ENCODE results near the gene KRT83. TPM values are rescaled to one million over a fixed set of nuclear protein-coding genes. Genes with fewer than 3 reads are reported as not detected.
A peak's percentile ranks its signal among the peaks of the same experiment; 100 is the strongest.
"Not testable (repeated sequence)": the region's sequence is repeated elsewhere in the genome, so short reads cannot be mapped to it uniquely, and the experiment has no call there.

Gene KRT83
- total RNA-seq, 5 donors from 2014 or later (not counting 1 experiment from before 2014, with no cell fraction given) = not detected

DNA sequence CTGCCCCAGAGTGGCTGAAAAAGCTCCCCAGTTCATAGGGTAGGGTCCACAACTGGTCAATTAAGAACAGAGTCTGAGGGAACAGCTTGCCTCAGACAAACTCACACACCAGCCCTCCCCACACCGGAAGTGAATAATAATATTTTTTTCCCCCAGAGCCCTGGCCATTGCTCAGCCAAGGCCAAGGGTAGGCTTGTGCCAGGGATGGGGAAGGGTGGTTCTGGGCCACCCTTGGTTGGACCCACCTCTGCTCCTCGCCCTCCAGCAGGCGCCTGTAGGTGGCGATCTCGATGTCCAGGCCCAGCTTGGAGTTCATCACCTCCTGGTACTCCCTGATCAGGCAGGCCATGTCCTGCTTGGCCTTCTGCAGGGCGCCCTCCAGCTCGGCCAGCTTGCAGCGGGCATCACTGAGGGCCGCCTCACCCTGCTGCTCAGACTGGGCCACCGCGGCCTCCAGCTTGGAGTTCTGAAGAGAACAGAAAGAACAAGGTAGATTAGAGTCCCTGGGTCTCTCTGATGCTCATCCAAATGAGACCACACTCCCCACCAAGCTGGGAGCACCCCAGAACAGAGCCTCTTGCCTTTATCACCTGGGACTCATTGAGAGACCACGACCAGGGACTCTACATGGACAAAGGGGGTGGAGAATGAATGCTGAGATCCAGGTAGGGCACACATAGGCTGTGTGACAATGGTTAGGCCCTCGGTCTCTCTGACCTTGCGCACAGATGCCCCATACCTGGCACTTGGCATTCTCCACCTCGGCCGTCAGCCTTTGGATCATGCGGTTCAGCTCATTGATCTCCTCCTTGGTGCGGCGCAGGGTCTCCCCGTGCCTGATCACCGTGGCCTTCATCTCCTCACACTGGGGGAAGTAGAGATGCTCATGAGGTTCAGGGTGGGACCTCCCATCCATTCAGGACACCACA lies 34.1 kb downstream of the KRT83 start:
- peaks cover 0 to 13% (median 7%) of the 10 kb centered on the region in 3 donors for H3K4me1 Mint-ChIP-seq
- H3K27me3 ChIP-seq (replicated peaks in 1 of 2; ENCODE audit: control insufficient read depth in 2 of 2, extremely low read depth in 1 of 2, insufficient read depth in 2 of 2, low read length in 1 of 2) = peaks cover 0 to 17% of the 10 kb centered on the region in 2 experiments
- peaks cover 3 to 11% of the 10 kb centered on the region in 2 donors for H3K27me3 Mint-ChIP-seq
- H3K27ac ChIP-seq (ENCODE audit: low read length); H3K36me3 ChIP-seq (ENCODE audit: control insufficient read depth in 2 of 2, extremely low read depth in 1 of 2, insufficient read depth in 1 of 2, low read length in 1 of 2); H3K9me3 ChIP-seq; H3K4me1 ChIP-seq (ENCODE audit: control insufficient read depth in 1 of 2, extremely low read depth in 1 of 2, insufficient read depth in 2 of 2, low read length in 2 of 2); H3K27ac Mint-ChIP-seq; ATAC-seq (replicated peaks in 1 of 4); POLR2A ChIA-PET; H3K36me3 Mint-ChIP-seq; H3K4me3 Mint-ChIP-seq; H3K9me3 Mint-ChIP-seq; H3K4me3 ChIP-seq (ENCODE audit: control insufficient read depth in 1 of 2, extremely low read depth in 1 of 2, low read length in 1 of 2): not testable (repeated sequence)
- WGBS (ENCODE audit: insufficient coverage) = 96% methylated on average over 3 of the region's 21 CpGs
- DNase-seq = peak in 1 of 35 experiments; percentile 14
- CTCF ChIA-PET = interaction anchor here in 1 of 2 donors (0.5 to 1.0 kb wide), 2 partner anchors 9 to 40 kb away, joined by 4 to 5 read pairs; no protein-coding TSS in a partner anchor

DNA sequence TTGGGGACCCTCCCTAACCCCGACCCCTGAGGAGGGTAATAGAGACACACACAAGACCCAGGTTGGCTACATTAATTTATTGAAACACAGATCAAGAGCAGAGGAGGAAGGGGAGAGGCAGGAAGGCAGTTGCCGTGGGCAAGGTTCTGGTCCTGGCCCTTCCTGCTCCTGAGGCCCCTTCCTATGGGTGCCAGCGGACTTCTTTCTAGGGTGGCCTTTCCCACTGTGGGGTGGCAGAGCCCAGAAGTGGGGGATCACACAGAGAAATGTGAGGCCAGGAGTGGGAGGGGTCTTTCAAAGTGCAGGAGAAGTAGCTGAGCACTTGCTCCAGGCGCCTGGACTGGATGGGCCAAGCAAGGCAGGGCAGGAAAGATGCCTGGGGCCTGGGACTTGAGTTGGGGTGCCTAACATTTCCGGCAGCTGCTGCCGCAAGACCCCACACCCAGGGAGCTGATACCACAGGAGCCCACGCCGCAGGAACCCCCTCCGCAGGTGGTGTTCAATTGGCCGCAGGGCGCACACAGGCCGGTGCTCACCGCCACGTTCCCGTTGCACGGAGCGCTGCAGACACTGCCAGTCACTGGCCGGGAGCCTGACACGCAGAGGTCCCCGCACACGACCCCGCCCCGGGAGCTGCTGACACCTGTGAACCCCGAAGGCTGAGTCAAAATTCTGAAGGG lies 35.2 kb downstream of the KRT83 start:
- H3K4me3 Mint-ChIP-seq = no peak overlapping the region
- DNase-seq = peak in 1 of 35 experiments; percentile 21
- CTCF ChIA-PET = interaction anchor here in 1 of 2 donors (1.0 kb wide), 1 partner anchor 8 kb away, joined by 4 read pairs; no protein-coding TSS in a partner anchor

DNA sequence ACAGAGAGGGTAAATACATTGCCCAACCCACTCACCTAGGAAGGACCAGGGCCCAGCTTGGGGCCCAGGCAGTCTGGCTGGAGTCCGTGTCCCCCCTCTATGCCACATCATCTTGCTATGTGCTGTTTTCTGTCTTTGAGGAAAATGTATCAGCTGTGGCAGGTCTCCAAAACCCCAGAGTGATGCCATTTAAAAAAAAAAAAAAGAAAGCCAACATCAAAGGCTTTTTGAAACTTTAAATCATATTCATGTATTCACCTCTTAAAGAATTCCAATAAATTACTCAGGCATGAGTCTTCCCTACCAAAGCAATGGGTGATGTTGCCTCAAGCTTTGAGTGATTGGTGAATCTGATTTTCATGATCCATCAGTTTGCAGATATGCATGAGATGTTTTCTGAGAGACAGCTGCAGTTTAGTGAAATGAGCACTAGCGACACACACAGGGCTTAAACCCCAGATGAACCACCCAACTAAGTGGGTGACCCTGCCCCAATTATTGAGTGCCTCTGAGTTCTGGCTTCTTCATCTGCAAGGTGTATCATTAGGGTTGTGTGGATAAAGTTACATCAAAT lies 35.9 kb downstream of the KRT83 start:
- Histone ChIP-seq H3K27me3 (replicated peaks in 1 of 2; ENCODE audit: control insufficient read depth in 2 of 2, extremely low read depth in 1 of 2, insufficient read depth in 2 of 2, low read length in 1 of 2) (peaks cover 0 to 15% of the 10 kb centered on the region in 2 experiments), H3K9me3 (no peaks in the 10 kb centered on the region), H3K27ac (ENCODE audit: low read length) (no peak overlapping the region), H3K36me3 (ENCODE audit: control insufficient read depth in 2 of 2, extremely low read depth in 1 of 2, insufficient read depth in 1 of 2, low read length in 1 of 2) (no peaks in the 10 kb centered on the region), H3K4me3 (ENCODE audit: control insufficient read depth in 1 of 2, extremely low read depth in 1 of 2, low read length in 1 of 2) (no peak overlapping the region), H3K4me1 (ENCODE audit: control insufficient read depth in 1 of 2, extremely low read depth in 1 of 2, insufficient read depth in 2 of 2, low read length in 2 of 2) (peaks cover 0 to 2% of the 10 kb centered on the region in 2 experiments)
- H3K27ac Mint-ChIP-seq = no peak overlapping the region
- WGBS (ENCODE audit: insufficient coverage) = no CpG with 5 or more reads among the region's 2 CpGs
- H3K27me3 Mint-ChIP-seq = peaks cover 0 to 8% of the 10 kb centered on the region in 2 donors
- peaks cover 0 to 13% (median 7%) of the 10 kb centered on the region in 3 donors for H3K4me1 Mint-ChIP-seq
- no peaks in the 10 kb centered on the region for H3K36me3 Mint-ChIP-seq
- H3K4me3 Mint-ChIP-seq = no peak overlapping the region
- no peak for ATAC-seq (replicated peaks in 1 of 4)
- no peaks in the 10 kb centered on the region for H3K9me3 Mint-ChIP-seq
- ChIA-PET POLR2A (no interaction called here), CTCF (no interaction called here)
- DNase-seq = no peak

More for the DNA sequence above, 35.2 kb downstream of the KRT83 start:
- peaks cover 0 to 8% of the 10 kb centered on the region in 2 donors for H3K27me3 Mint-ChIP-seq
- 94% methylated on average over 23 of the region's 24 CpGs for WGBS (ENCODE audit: insufficient coverage)
- no peaks in the 10 kb centered on the region for H3K9me3 ChIP-seq
- H3K27me3 ChIP-seq (replicated peaks in 1 of 2; ENCODE audit: control insufficient read depth in 2 of 2, extremely low read depth in 1 of 2, insufficient read depth in 2 of 2, low read length in 1 of 2) = peaks cover 0 to 13% of the 10 kb centered on the region in 2 experiments
- H3K9me3 Mint-ChIP-seq = no peaks in the 10 kb centered on the region
- H3K36me3 ChIP-seq (ENCODE audit: control insufficient read depth in 2 of 2, extremely low read depth in 1 of 2, insufficient read depth in 1 of 2, low read length in 1 of 2) = no peaks in the 10 kb centered on the region
- H3K27ac Mint-ChIP-seq = no peak overlapping the region
- no peak overlapping the region for H3K4me3 ChIP-seq (ENCODE audit: control insufficient read depth in 1 of 2, extremely low read depth in 1 of 2, low read length in 1 of 2)
- no peaks in the 10 kb centered on the region for H3K36me3 Mint-ChIP-seq
- no peak for ATAC-seq (replicated peaks in 1 of 4)
- H3K4me1 Mint-ChIP-seq = peaks cover 0 to 13% (median 7%) of the 10 kb centered on the region in 3 donors
- POLR2A ChIA-PET = no interaction called here
- H3K4me1 ChIP-seq (ENCODE audit: control insufficient read depth in 1 of 2, extremely low read depth in 1 of 2, insufficient read depth in 2 of 2, low read length in 2 of 2) = peaks cover 0 to 2% of the 10 kb centered on the region in 2 experiments
- no peak overlapping the region for H3K27ac ChIP-seq (ENCODE audit: low read length)

DNA sequence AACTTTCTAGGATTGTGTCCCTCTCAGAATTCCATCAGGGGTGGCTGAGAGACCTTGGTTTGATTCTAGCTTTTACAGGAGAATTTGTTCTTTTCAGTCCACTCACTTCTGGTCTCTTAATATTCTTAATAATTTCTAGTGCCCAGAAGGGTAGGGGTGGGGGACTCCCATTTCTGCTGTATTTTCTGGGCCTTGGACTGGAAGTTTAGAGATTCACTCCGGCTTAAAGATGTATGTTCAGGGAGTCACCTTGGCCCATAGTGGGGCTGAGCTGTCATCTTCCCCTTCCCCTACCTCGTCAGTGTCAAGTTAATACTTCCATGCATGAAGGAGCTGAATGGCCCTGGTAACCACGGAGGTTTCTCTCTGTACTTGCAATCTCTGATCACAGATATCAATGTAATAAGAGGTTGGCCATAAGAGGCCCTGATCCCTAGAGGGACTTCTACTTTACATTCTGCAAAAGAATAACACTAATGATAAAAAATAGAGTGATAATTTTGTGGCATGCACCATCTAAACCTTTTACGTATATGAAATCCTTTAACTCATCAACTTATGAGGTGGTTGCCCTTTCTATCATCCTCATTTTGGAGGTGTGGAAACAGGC lies 36.5 kb downstream of the KRT83 start:
- no peak for ATAC-seq (replicated peaks in 1 of 4)
- no peaks in the 10 kb centered on the region for H3K9me3 ChIP-seq
- Mint-ChIP-seq H3K9me3 (no peaks in the 10 kb centered on the region), H3K36me3 (no peaks in the 10 kb centered on the region), H3K27me3 (peaks cover 5 to 13% of the 10 kb centered on the region in 2 donors), H3K4me1 (peaks cover 0 to 13% (median 7%) of the 10 kb centered on the region in 3 donors), H3K27ac (no peak overlapping the region), H3K4me3 (no peak overlapping the region)
- ChIA-PET CTCF (interaction anchor here in 1 of 2 donors (0.6 kb wide), 1 partner anchor 278 kb away, joined by 4 read pairs; no protein-coding TSS in a partner anchor), POLR2A (interaction anchor here in 1 of 2 donors (0.6 kb wide), 1 partner anchor 667 kb away, joined by 3 read pairs; no protein-coding TSS in a partner anchor)
- H3K27ac ChIP-seq (ENCODE audit: low read length) = no peak overlapping the region
- WGBS (ENCODE audit: insufficient coverage) = no CpG with 5 or more reads among the region's 4 CpGs
- peak in 1 of 35 experiments; percentile 4 for DNase-seq
- no peaks in the 10 kb centered on the region for H3K36me3 ChIP-seq (ENCODE audit: control insufficient read depth in 2 of 2, extremely low read depth in 1 of 2, insufficient read depth in 1 of 2, low read length in 1 of 2)
- no peak overlapping the region for H3K4me3 ChIP-seq (ENCODE audit: control insufficient read depth in 1 of 2, extremely low read depth in 1 of 2, low read length in 1 of 2)
- H3K27me3 ChIP-seq (replicated peaks in 1 of 2; ENCODE audit: control insufficient read depth in 2 of 2, extremely low read depth in 1 of 2, insufficient read depth in 2 of 2, low read length in 1 of 2) = peaks cover 0 to 19% of the 10 kb centered on the region in 2 experiments
- peaks cover 0 to 2% of the 10 kb centered on the region in 2 experiments for H3K4me1 ChIP-seq (ENCODE audit: control insufficient read depth in 1 of 2, extremely low read depth in 1 of 2, insufficient read depth in 2 of 2, low read length in 2 of 2)

DNA sequence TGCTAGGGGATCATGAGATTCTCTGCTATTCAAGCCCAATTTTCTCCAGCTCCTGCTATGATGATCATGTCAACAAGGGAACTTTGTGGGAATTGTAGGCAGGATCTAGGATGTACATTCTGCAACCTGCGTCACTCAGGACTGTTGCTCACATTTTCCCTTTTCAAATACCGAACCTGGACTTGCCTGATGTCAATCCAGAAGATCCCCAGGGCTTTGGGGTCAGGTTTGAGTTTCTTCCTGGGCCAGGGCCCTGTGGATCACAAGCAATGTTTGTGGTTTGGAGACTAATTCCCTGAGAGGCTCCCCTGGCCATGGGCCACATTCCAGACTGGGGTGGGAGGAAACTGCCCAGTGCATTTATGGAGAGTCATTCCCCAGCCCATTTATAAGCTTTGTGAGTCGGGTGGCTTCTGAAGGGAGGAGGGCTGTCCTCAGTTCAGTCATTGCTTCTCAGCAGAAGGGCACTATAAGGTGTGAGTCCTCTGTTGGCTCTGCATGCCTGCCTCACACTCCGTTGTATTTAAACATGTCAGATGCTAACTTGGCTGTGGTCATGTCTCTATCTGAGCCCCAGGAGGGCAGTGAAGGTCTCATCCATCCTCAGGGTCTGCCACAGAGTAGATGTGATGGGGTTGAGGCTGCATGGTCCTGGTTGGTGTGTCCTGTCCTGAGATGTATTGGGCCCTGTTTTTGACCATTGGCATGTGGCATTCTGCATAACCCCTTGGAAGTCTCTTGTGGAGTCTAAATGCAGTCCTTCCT lies 40.2 kb downstream of the KRT83 start:
- Mint-ChIP-seq H3K27me3 (peaks cover 20 to 39% of the 10 kb centered on the region in 2 donors), H3K27ac (no peak overlapping the region), H3K4me1 (peaks cover 5 to 10% (median 7%) of the 10 kb centered on the region in 3 donors), H3K4me3 (no peak overlapping the region), H3K36me3 (no peaks in the 10 kb centered on the region), H3K9me3 (no peaks in the 10 kb centered on the region)
- Histone ChIP-seq H3K4me1 (ENCODE audit: control insufficient read depth in 1 of 2, extremely low read depth in 1 of 2, insufficient read depth in 2 of 2, low read length in 2 of 2) (peaks cover 0 to 9% of the 10 kb centered on the region in 2 experiments), H3K27me3 (replicated peaks in 1 of 2; ENCODE audit: control insufficient read depth in 2 of 2, extremely low read depth in 1 of 2, insufficient read depth in 2 of 2, low read length in 1 of 2) (peaks cover 0 to 31% of the 10 kb centered on the region in 2 experiments), H3K9me3 (no peaks in the 10 kb centered on the region), H3K27ac (ENCODE audit: low read length) (no peak overlapping the region), H3K36me3 (ENCODE audit: control insufficient read depth in 2 of 2, extremely low read depth in 1 of 2, insufficient read depth in 1 of 2, low read length in 1 of 2) (no peaks in the 10 kb centered on the region), H3K4me3 (ENCODE audit: control insufficient read depth in 1 of 2, extremely low read depth in 1 of 2, low read length in 1 of 2) (no peak overlapping the region)
- no peak for ATAC-seq (replicated peaks in 1 of 4)
- no peak for DNase-seq
- ChIA-PET CTCF (interaction anchor here in 1 of 2 donors (0.6 kb wide), 1 partner anchor 1637 kb away, joined by 4 read pairs; no protein-coding TSS in a partner anchor), POLR2A (no interaction called here)
- WGBS (ENCODE audit: insufficient coverage) = 78% methylated on average over 3 of the region's 4 CpGs

Data from T-cell (primary cell).